Choroid plexus epithelial cell (primary cell): ENCODE measurements around the gene UBIAD1.

Experiments used
- DNase-seq: peaks from one replicate; pipeline ENCODE4 v3.0.0-alpha.2; 2010; ENCODE audit warnings: low read depth
- H3K4me3 ChIP-seq: 2 replicates; pipeline ENCODE4 v1.5.1; 2011; ENCODE audit warnings: low read depth, mild to moderate bottlenecking, control low read depth, low read length, moderate library complexity
- CTCF ChIP-seq: conservative IDR thresholded peaks from 2 replicates; pipeline ENCODE4 v1.5.1; 2011; ENCODE audit warnings: low read depth, mild to moderate bottlenecking, control low read depth, inconsistent platforms, low read length, moderate library complexity

The UBIAD1 gene

GRCh38 chr1:11272832-11273594 lies at the start of gene UBIAD1:
Gene UBIAD1 (plus strand): TSS chr1:11273198. CDS start chr1:11273532, 334 bp downstream.
- peak within 1 kb of the TSS; percentile 95 for H3K4me3 ChIP-seq
- peak; percentile 92 for DNase-seq
- TF ChIP-seq CTCF = peak; percentile 38

GRCh38 chr1:11227106-11228077 lies 45.6 kb upstream of the UBIAD1 start:
- H3K4me3 ChIP-seq = no peak overlapping the region
- peak; percentile 28 for DNase-seq
- no peak for TF ChIP-seq CTCF

- DNase-seq = no peak
- TF ChIP-seq CTCF = no peak
- no peak overlapping the region for H3K4me3 ChIP-seq
Measured at GRCh38 chr1:11229203-11229602, 43.8 kb upstream of the UBIAD1 start.

- DNase-seq = no peak
- no peak for TF ChIP-seq CTCF
- H3K4me3 ChIP-seq = no peak overlapping the region
Measured at GRCh38 chr1:11233208-11233607, 39.8 kb upstream of the UBIAD1 start.

GRCh38 chr1:11237356-11237755 lies 35.6 kb upstream of the UBIAD1 start:
- DNase-seq = no peak
- TF ChIP-seq CTCF = no peak
- H3K4me3 ChIP-seq = no peak overlapping the region

- H3K4me3 ChIP-seq = no peak overlapping the region
- TF ChIP-seq CTCF = no peak
- DNase-seq = no peak
Measured at GRCh38 chr1:11238311-11238710, 34.7 kb upstream of the UBIAD1 start.
